ENCODE measurements around the gene CPN1.
A peak's percentile ranks its signal among the peaks of the same experiment; 100 is the strongest.

The CPN1 gene

GRCh38 chr10:100075426-100076220, 6.0 kb downstream of the CPN1 start:
- DNase-seq, result no peak

GRCh38 chr10:100072514-100072913, 9.2 kb downstream of the CPN1 start:
- DNase-seq, result no peak

GRCh38 chr10:100071529-100071928, 10.1 kb downstream of the CPN1 start:
- DNase-seq, result no peak

GRCh38 chr10:100067466-100067865, 14.2 kb downstream of the CPN1 start:
- DNase-seq, result no peak

- no peak for DNase-seq
These were observed 16.5 kb downstream of the CPN1 start for GRCh38 chr10:100065084-100065660.

- no peak for DNase-seq
These were observed 20.3 kb downstream of the CPN1 start for GRCh38 chr10:100061401-100061800.

GRCh38 chr10:100057948-100058347, 23.7 kb downstream of the CPN1 start:
- no peak for DNase-seq

- no peak for DNase-seq
These were observed 27.8 kb downstream of the CPN1 start for GRCh38 chr10:100053686-100054460.

- DNase-seq, result peak; percentile 85
These were observed 35.6 kb downstream of the CPN1 start for GRCh38 chr10:100046021-100046486.

GRCh38 chr10:100045592-100045991, 36.1 kb downstream of the CPN1 start:
- no peak for DNase-seq

GRCh38 chr10:100043796-100044195, 37.9 kb downstream of the CPN1 start:
- DNase-seq, result no peak

GRCh38 chr10:100043344-100043743, 38.3 kb downstream of the CPN1 start:
- no peak for DNase-seq

GRCh38 chr10:100041306-100042002, 40.2 kb downstream of the CPN1 start:
- DNase-seq, result no peak

- no peak for DNase-seq
These were observed 43.1 kb downstream of the CPN1 start for GRCh38 chr10:100038561-100039071.

GRCh38 chr10:100037758-100038315, 43.8 kb downstream of the CPN1 start:
- DNase-seq, result no peak

- DNase-seq, result no peak
These were observed 44.8 kb downstream of the CPN1 start for GRCh38 chr10:100036850-100037249.

- DNase-seq, result no peak
These were observed 47.8 kb downstream of the CPN1 start for GRCh38 chr10:100033766-100034418.

- no peak for DNase-seq
These were observed 54.3 kb downstream of the CPN1 start for GRCh38 chr10:100027416-100027815.

- no peak for DNase-seq
These were observed 56.1 kb downstream of the CPN1 start for GRCh38 chr10:100025576-100025975.

- no peak for DNase-seq
These were observed 56.9 kb downstream of the CPN1 start for GRCh38 chr10:100024748-100025147.

GRCh38 chr10:100022403-100022802, 59.3 kb downstream of the CPN1 start:
- DNase-seq, result no peak

- no peak for DNase-seq
These were observed 60.3 kb downstream of the CPN1 start for GRCh38 chr10:100021322-100021721.

Data from CD4-positive, alpha-beta T cell treated with Interleukin-6 for 4 hours (primary cell).